Ureter (tissue), 1 donor: ENCODE data around the gene KIF5B. TPM values are rescaled to one million over a fixed set of nuclear protein-coding genes. Genes with fewer than 3 reads are reported as not detected.
"Not testable (repeated sequence)": the region's sequence is repeated elsewhere in the genome, so short reads cannot be mapped to it uniquely, and the experiment has no call there.

Source experiments
- DNase-seq: peaks from one replicate; pipeline ENCODE4 v3.0.0-alpha.2; 2020; ENCODE audit warnings: low spot score
- total RNA-seq: library from RNA; stranded (reverse); gene quantifications from one replicate; pipeline ENCODE4 v1.2.4, GENCODE V29; 2023
- donor health status: DM: yes; HTN: yes; CAD: no.

KIF5B gene
- total RNA-seq, 1 donor from 2014 or later = 88.1 TPM

- no peak for DNase-seq
Measured at GRCh38 chr10:32015386-32015785, 40.8 kb downstream of the KIF5B start.

DNA sequence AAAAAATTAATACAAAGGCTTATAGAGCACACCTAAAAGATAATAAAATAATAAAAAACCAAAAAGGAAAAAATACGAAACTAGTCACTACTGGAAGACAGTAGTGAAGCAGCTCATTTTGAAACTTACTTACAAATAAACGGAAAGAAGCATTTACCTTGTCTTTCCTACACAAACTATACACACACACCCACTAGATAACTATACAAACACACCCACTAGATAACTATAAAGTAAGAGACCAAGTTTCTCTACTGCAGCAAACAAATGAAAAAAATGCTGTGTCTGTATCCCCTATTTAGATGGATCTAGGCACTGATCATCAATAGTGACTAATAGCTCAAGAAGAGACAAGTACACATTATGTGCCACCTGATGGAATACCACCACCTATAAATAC is 49.2 kb downstream of the KIF5B start:
- no peak for DNase-seq

GRCh38 chr10:32005050-32005449 is 51.2 kb downstream of the KIF5B start:
- DNase-seq = no peak

DNA sequence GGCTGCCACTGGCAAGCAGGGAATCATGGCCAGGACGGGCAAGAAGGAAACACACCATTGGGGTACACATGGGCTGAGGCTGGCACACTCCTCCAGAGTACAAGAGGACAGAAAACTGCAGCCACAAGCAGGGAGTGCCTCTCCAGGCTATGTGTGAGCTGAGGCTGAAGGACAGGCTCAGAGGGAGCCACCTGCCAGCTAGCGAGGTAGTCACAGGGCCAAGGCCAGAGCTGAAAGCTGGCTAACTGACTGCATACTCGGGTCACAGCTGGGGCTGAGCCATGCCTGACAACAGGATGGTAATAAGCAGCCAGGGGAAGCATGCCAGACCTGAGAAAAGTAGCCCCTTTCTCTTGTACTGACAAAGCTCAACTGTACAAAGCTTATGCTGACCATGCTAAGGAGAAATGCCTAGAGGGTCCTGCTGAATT is 52.0 kb downstream of the KIF5B start:
- no peak for DNase-seq

GRCh38 chr10:32002531-32002930 is 53.7 kb downstream of the KIF5B start:
- no peak for DNase-seq

GRCh38 chr10:32000937-32001336 is 55.3 kb downstream of the KIF5B start:
- DNase-seq = no peak

- no peak for DNase-seq
Measured at GRCh38 chr10:31999836-32000235, 56.4 kb downstream of the KIF5B start.

DNA sequence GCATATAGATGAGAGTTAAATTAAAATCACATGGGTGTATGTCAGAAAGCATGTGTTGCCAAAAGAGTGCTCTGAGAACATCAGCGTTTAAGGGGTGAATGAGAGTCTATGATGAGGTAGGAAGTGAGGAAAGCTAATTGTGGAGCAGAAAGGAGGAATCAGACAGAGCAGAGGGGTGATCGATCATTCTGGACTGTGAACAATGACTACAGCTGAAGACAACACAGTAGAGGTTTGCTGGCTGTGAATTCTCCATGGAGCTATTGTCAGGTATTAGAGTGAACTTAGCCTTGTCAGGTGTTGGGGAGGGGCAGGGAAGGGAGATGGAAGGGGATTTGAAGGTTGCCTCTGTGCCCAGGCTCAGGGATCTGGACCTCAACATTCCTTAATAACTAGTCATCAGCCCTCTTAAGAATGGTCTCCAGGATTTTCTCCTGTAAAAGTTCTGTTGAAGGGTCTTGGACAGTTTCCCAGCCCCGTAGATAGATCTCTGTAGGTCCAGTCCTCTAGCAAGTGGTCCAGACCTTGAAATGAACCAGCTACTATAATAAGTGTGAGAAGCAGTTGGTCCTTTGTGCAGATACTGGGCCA is 57.1 kb downstream of the KIF5B start:
- no peak for DNase-seq

GRCh38 chr10:31994926-31995325 is 61.3 kb downstream of the KIF5B start:
- no peak for DNase-seq

DNA sequence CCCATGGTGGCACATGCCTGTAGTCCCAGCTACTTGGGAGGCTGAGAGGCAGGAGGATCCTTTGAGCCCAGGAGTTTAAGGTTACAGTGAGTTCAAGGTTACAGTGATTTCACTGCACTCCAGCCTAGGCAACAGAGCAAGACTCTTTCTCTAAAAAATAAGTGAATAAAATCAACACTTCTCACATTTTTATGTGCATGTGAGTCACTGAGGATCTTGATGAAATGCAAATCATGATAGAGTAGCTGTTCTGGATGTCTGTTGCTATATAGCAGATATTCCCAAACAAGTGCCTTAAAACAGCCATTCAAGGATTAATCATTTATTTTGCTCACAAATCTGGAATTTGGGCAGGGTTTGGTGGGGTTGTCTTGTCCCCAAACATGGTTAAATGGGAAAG is 65.3 kb downstream of the KIF5B start:
- DNase-seq = no peak

GRCh38 chr10:31987786-31988185 is 68.4 kb downstream of the KIF5B start:
- DNase-seq = not testable (repeated sequence)

DNA sequence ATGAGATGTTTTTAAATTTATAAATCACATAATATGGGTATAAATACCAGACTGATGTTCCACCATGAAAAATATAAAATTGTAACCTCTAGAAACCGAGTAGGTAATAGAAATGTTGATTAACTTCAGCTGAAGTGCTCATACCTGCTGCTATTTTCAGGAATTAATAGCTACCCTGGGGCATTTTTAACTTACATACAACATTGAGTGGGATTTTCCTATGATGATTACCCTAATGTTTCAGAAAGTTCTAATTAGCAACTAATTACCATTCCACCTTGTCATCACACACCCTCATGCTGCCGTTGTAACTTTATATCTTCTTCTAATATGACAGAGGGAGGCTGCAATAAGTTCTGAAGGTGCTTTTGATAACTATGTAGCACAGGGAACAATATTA is 74.1 kb downstream of the KIF5B start:
- no peak for DNase-seq

DNA sequence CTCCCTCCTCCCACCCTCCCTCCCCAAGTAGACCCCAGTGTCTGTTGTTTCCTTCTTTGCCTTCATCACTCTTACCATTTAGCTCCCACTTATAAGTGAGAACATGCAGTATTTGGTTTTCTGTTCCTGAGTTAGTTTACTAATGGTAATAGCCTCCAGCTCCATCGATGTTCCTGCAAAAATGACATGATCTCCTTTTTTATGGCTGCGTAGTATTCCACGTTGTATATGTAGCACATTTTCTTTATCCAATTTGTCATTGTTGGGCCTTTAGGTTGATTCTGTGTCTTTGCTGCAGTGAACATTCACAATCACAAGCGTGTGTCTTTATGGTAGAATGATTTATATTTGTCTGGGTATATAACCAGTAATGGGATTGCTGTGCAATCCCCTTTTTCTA is 75.8 kb downstream of the KIF5B start:
- no peak for DNase-seq

- DNase-seq = not testable (repeated sequence)
Measured at GRCh38 chr10:31979071-31979470, 77.2 kb downstream of the KIF5B start.

DNA sequence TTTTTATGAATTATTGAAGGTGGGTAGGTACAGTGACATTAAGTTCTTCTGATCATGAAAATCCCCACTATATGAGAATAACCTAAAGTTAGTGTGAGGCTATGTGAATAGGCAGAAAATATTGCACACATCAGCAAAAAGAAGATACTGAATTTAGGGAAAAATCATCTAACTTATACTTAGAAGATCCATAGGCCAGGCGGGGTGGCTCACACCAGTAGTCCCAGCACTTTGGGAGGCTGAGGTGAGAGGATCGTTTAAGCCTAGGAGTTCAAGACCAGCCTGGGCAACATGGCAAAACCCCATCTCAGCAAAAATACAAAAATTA is 78.1 kb downstream of the KIF5B start:
- no peak for DNase-seq

GRCh38 chr10:31977440-31978155 is 78.6 kb downstream of the KIF5B start:
- DNase-seq = no peak

GRCh38 chr10:31975157-31975765 is 81.0 kb downstream of the KIF5B start:
- no peak for DNase-seq

- DNase-seq = no peak
Measured at GRCh38 chr10:31974434-31975124, 81.6 kb downstream of the KIF5B start.

- no peak for DNase-seq
Measured at GRCh38 chr10:31972519-31973041, 83.6 kb downstream of the KIF5B start.

DNA sequence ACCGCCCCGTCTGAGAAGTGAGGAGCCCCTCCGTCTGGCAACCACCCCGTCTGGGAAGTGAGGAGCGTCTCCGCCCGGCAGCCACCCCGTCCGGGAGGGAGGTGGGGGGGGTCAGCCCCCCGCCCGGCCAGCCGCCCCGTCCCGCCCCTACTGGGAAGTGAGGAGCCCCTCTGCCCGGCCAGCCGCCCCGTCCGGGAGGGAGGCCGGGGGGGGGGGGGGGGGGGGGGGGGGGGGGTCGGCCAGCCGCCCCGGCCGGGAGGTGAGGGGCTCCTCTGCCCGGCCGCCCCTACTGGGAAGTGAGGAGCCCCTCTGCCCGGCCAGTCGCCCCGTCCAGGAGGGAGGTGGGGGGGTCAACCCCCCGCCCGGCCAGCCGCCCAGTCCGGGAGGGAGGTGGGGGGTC is 86.4 kb downstream of the KIF5B start:
- DNase-seq = not testable (repeated sequence)

DNA sequence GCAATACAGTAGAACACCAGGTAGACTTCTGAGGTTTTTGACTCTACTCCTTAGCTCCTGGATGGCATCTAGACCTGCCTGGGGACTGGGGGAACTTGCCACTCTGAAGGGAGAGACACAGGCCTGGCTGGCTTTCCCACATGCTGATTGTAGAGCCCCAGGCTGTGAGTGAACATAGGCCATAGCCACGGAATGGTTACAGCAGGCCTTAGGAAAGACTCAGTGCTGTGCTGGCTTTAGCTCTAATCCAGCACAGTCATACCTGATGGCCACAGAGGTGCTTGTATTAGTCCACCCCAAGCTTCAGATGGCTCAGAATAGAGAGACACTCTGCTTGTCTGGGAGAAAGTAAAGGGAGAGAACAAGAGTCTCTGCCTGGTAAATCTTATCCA is 92.6 kb downstream of the KIF5B start:
- no peak for DNase-seq

GRCh38 chr10:31962826-31963588 is 93.2 kb downstream of the KIF5B start:
- no peak for DNase-seq
